ENCODE data around the gene ADGRL3. TPM values are rescaled to one million over a fixed set of nuclear protein-coding genes. Genes with fewer than 3 reads are reported as not detected.

Gene ADGRL3
- total RNA-seq, 1 donor from 2014 or later: not detected

DNA sequence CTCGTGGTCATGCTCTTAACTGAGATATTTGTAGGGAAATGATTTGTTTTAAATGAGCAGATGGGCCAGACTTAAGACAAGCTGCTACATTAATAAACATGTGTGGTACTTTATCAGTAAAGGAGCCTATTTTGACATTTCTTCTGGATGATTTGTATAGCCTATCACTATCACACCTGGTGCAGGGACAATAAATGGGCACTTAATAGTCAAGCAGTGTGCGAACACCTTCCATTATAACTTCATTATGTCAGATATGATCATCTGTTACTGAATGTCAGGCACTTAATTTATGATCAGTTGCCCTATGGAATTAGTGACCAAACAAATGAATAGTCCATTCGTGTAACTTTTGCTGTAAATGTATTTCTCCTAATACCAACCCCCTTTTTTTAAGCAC, 628.8 kb downstream of the ADGRL3 start:
- ATAC-seq (ENCODE audit: low read depth): no peak
- TF ChIP-seq, protein P1, sequence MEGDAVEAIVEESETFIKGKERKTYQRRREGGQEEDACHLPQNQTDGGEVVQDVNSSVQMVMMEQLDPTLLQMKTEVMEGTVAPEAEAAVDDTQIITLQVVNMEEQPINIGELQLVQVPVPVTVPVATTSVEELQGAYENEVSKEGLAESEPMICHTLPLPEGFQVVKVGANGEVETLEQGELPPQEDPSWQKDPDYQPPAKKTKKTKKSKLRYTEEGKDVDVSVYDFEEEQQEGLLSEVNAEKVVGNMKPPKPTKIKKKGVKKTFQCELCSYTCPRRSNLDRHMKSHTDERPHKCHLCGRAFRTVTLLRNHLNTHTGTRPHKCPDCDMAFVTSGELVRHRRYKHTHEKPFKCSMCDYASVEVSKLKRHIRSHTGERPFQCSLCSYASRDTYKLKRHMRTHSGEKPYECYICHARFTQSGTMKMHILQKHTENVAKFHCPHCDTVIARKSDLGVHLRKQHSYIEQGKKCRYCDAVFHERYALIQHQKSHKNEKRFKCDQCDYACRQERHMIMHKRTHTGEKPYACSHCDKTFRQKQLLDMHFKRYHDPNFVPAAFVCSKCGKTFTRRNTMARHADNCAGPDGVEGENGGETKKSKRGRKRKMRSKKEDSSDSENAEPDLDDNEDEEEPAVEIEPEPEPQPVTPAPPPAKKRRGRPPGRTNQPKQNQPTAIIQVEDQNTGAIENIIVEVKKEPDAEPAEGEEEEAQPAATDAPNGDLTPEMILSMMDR (IDR thresholded peaks at IDR 0.05): no peak
- no peaks in the 10 kb centered on the region for H3K27me3 Mint-ChIP-seq
- ChIA-PET CTCF (no interaction called here), POLR2A (no interaction called here)
- DNase-seq: no peak
- peaks cover 4% of the 10 kb centered on the region for H3K9me3 Mint-ChIP-seq
- intact Hi-C loops (cut with micrococcal nuclease): no loop called here
- H3K27ac Mint-ChIP-seq: no peak overlapping the region
- H3K36me3 Mint-ChIP-seq (ENCODE audit: low read depth): no peaks in the 10 kb centered on the region
- no peak overlapping the region for H3K4me3 Mint-ChIP-seq
- no peaks in the 10 kb centered on the region for H3K4me1 Mint-ChIP-seq

DNA sequence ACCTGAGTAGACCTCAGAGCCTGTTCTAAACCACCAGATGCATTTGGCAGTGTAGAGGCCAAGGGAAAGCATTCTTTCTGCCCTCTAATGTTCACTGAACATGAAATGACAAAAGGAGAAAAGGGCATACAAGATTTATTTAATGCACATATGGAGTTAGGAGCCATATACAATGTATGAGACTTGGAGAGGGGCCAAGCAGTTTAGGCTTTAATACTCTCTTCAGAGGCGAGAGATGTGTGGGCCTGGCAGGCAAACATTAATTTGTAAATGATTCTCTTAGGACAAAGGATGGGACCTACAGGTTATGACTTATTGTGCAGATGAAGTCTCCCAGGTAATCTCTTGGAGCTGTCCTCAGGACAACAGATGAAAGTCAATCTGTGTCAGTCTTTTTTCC, 631.9 kb downstream of the ADGRL3 start:
- Mint-ChIP-seq H3K9me3 (peaks cover 3% of the 10 kb centered on the region), H3K4me1 (no peaks in the 10 kb centered on the region), H3K4me3 (no peak overlapping the region), H3K36me3 (ENCODE audit: low read depth) (no peaks in the 10 kb centered on the region), H3K27me3 (no peaks in the 10 kb centered on the region), H3K27ac (no peak overlapping the region)
- DNase-seq: no peak
- no peak for ATAC-seq (ENCODE audit: low read depth)
- POLR2A ChIA-PET: no interaction called here
- TF ChIP-seq, protein P1 (IDR thresholded peaks at IDR 0.05): no peak
- intact Hi-C loops (cut with micrococcal nuclease): no loop called here
- CTCF ChIA-PET: no interaction called here

DNA sequence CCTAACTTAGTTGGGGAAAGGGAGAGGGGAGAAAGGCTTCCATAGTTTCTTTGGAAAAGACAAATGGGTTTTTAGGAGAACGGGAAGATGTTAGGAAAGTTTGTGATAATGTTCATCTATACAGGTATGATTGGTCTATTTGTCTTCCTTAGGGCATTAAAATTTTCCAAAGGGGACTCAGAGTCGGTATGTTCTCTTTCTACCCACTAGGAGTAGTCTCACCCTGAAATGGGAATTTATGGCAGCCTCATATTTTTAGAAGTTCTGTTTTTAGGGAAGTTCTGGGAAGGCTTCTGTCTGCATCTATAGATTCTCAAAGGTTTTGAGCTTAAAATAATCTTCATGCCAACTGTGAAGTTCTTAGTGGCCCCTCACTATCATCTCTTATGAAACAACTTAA, 637.3 kb downstream of the ADGRL3 start:
- Mint-ChIP-seq H3K4me3 (no peak overlapping the region), H3K27me3 (no peaks in the 10 kb centered on the region), H3K36me3 (ENCODE audit: low read depth) (no peaks in the 10 kb centered on the region), H3K4me1 (no peaks in the 10 kb centered on the region), H3K9me3 (peaks cover 6% of the 10 kb centered on the region), H3K27ac (no peak overlapping the region)
- TF ChIP-seq, protein P1 (IDR thresholded peaks at IDR 0.05): no peak
- ATAC-seq (ENCODE audit: low read depth) (no peak), DNase-seq (no peak)
- POLR2A ChIA-PET: no interaction called here
- CTCF ChIA-PET: no interaction called here
- intact Hi-C loops (cut with micrococcal nuclease): no loop called here

DNA sequence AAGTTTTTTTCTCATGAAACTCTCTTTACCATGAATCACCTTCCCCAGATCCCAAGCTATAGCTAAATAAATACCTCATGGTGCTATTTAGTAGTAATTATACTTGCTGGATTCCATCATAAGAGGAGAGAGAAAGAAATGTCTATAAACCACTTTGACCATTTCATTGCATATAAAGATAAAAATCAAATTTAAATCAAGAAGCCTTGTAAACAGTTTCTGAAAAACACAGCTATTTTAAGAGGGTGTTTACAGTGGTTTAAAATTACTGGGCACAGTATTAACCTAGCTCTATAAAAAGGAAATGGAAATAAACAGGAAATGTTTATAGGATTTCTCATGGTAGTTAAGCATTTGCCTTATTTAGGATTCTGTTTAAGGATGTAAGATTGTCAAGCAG, 637.9 kb downstream of the ADGRL3 start:
- ChIA-PET CTCF (no interaction called here), POLR2A (no interaction called here)
- Mint-ChIP-seq H3K4me1 (no peaks in the 10 kb centered on the region), H3K27ac (no peak overlapping the region), H3K36me3 (ENCODE audit: low read depth) (no peaks in the 10 kb centered on the region), H3K4me3 (no peak overlapping the region), H3K9me3 (peaks cover 6% of the 10 kb centered on the region), H3K27me3 (no peaks in the 10 kb centered on the region)
- intact Hi-C loops (cut with micrococcal nuclease): no loop called here
- no peak for DNase-seq
- TF ChIP-seq, protein P1 (IDR thresholded peaks at IDR 0.05): no peak
- ATAC-seq (ENCODE audit: low read depth): no peak

DNA sequence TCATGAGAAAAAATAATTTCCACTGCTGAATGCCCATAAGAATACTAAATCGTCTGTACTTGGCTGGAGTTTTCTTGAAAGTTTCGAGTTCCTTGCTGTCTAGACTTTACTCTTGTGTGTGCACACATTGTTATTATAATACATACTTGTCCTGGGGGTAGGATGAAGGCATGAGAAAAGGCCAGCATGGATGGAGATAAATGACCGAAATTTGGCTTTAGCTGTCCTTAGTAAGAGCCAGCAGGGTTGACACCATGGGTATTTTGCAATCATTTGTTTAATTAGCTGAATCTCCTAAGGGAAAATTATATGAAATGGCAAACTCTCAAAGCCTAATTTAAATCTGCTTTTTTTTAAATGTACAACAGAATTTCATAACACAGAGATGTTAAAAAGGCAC, 641.6 kb downstream of the ADGRL3 start:
- ChIA-PET CTCF (no interaction called here), POLR2A (no interaction called here)
- intact Hi-C loops (cut with micrococcal nuclease): no loop called here
- Mint-ChIP-seq H3K9me3 (peaks cover 6% of the 10 kb centered on the region), H3K4me3 (no peak overlapping the region), H3K27me3 (no peaks in the 10 kb centered on the region), H3K36me3 (ENCODE audit: low read depth) (no peaks in the 10 kb centered on the region), H3K4me1 (no peaks in the 10 kb centered on the region), H3K27ac (no peak overlapping the region)
- TF ChIP-seq, protein P1 (IDR thresholded peaks at IDR 0.05): no peak
- no peak for ATAC-seq (ENCODE audit: low read depth)
- no peak for DNase-seq
